Lung (tissue), 12 donors: Measurements from ENCODE around the gene LAIR1. TPM values are rescaled to one million over a fixed set of nuclear protein-coding genes. Genes with fewer than 3 reads are reported as not detected.
"Not testable (repeated sequence)": the region's sequence is repeated elsewhere in the genome, so short reads cannot be mapped to it uniquely, and the experiment has no call there.

Experiments
- ATAC-seq: fragments of 200-7000 bp; cut with Tn5 transposase; one replicate; pipeline ENCODE4 v1.9.1; 2020; ENCODE audit warnings: moderate number of reproducible peaks; ENCODE audit not compliant: insufficient read depth, low FRiP score
- DNase-seq, 3 donors: peaks; one replicate each; pipeline ENCODE4 v3.0.0-alpha.2; 2013 to 2017
- H3K27ac ChIP-seq, 2 donors: one replicate each; pipeline ENCODE4 v1.5.1; 2013; ENCODE audit warnings: mild to moderate bottlenecking in 2 of 2, moderate library complexity in 2 of 2, control low read depth in 1 of 2, inconsistent platforms in 1 of 2, low read depth in 1 of 2, low read length in 1 of 2
- H3K27me3 ChIP-seq, 3 donors: one replicate each; pipeline ENCODE4 v1.5.1; 2013; ENCODE audit warnings: low read length in 2 of 3; ENCODE audit not compliant: control insufficient read depth in 3 of 3, insufficient read depth in 3 of 3
- H3K36me3 ChIP-seq, 4 donors: one replicate each; pipeline ENCODE4 v1.5.1; 2013; ENCODE audit warnings: low read length in 4 of 4, mild to moderate bottlenecking in 1 of 4, moderate library complexity in 1 of 4; ENCODE audit not compliant: control insufficient read depth in 4 of 4, insufficient read depth in 4 of 4
- H3K4me1 ChIP-seq, 5 donors: one replicate each; pipeline ENCODE4 v1.5.1; 2013; ENCODE audit warnings: low read length in 5 of 5, mild to moderate bottlenecking in 2 of 5, moderate library complexity in 1 of 5; ENCODE audit not compliant: control insufficient read depth in 5 of 5, insufficient read depth in 5 of 5
- H3K4me3 ChIP-seq: one replicate; pipeline ENCODE4 v1.5.1; 2013; ENCODE audit warnings: mild to moderate bottlenecking, control low read depth, moderate library complexity
- H3K9ac ChIP-seq, 2 donors: one replicate each; pipeline ENCODE4 v1.5.1; 2013; ENCODE audit warnings: low read length in 2 of 2, control low read depth in 1 of 2; ENCODE audit not compliant: insufficient read depth in 1 of 2
- H3K9me3 ChIP-seq, 4 donors: one replicate each; pipeline ENCODE4 v1.5.1; 2013; ENCODE audit warnings: low read length in 3 of 4, mild to moderate bottlenecking in 1 of 4, moderate library complexity in 1 of 4; ENCODE audit not compliant: control insufficient read depth in 4 of 4, insufficient read depth in 3 of 4
- CTCF ChIP-seq: IDR thresholded peaks from 2 replicates; pipeline ENCODE4 v1.5.1; 2012; ENCODE audit warnings: mild to moderate bottlenecking; ENCODE audit errors: control extremely low read depth, extremely low read depth
- WGBS, 2 donors: extraction: QIAGEN DNeasy Blood & Tissue Kit; methylation state at CpG; one replicate each; pipeline ENCODE4 v1.1.7; 2013; 5-methylcytosine and 5-hydroxymethylcytosine counted together
- polyA plus RNA-seq, 2 donors: library from polyadenylated mRNA; stranded (reverse); fragments of 200-250 nt; gene quantifications; one replicate each; pipeline ENCODE4 v1.2.1, GENCODE V29; 2013
- total RNA-seq, 2 donors: library from RNA; depleted of rRNA in 1 of 2; stranded (reverse); fragments of >200 nt in 1 of 2; gene quantifications; one replicate each; pipeline ENCODE4 v1.2.1, GENCODE V29; 2014 to 2021
- donor health status: control.
- donor health status: control.
- donor health status: Bipolar disorder and iron deficiency.
- donor health status: healthy.
- donor health status: DM: yes; HTN: yes; CAD: no.

The LAIR1 gene
- total and polyA plus RNA-seq, 4 donors: 27.4 to 253 (median 77.1) TPM

- H3K27ac ChIP-seq: peak overlapping the region in 1 of 2 donors; percentile 64
- WGBS, 2 donors: 24 to 40% methylated on average over 8 of the region's 8 CpGs
- H3K9me3 ChIP-seq: no peaks in the 10 kb centered on the region
- no peak for TF ChIP-seq CTCF
- H3K36me3 ChIP-seq: no peaks in the 10 kb centered on the region
- H3K27me3 ChIP-seq: no peaks in the 10 kb centered on the region
- H3K4me1 ChIP-seq: peaks cover 0 to 8% (median 0%) of the 10 kb centered on the region in 5 donors
- ATAC-seq: no peak
- H3K4me3 ChIP-seq: no peak overlapping the region
- no peak for DNase-seq
- H3K9ac ChIP-seq: no peak overlapping the region
Observed at GRCh38 chr19:54369082-54369687, 4.5 kb upstream of the LAIR1 start.

- no peak for TF ChIP-seq CTCF
- H3K27me3 ChIP-seq: no peaks in the 10 kb centered on the region
- H3K4me1 ChIP-seq: peaks cover 0 to 8% (median 0%) of the 10 kb centered on the region in 5 donors
- ATAC-seq (no peak), DNase-seq (no peak)
- H3K36me3 ChIP-seq: no peaks in the 10 kb centered on the region
- H3K9ac ChIP-seq: no peak overlapping the region
- no peak overlapping the region for H3K4me3 ChIP-seq
- WGBS, 2 donors: 52 to 60% methylated on average over 6 of the region's 6 CpGs
- no peaks in the 10 kb centered on the region for H3K9me3 ChIP-seq
- H3K27ac ChIP-seq: no peak overlapping the region
Observed at GRCh38 chr19:54366811-54367210, 2.1 kb upstream of the LAIR1 start.

- 47 to 79% methylated on average over 12 to 13 of the region's 13 CpGs for WGBS, 2 donors
- H3K9me3 ChIP-seq, ATAC-seq, H3K9ac ChIP-seq, DNase-seq, H3K4me1 ChIP-seq, H3K4me3 ChIP-seq, H3K36me3 ChIP-seq, H3K27ac ChIP-seq, H3K27me3 ChIP-seq: not testable (repeated sequence)
Observed at GRCh38 chr19:54365798-54366197, 1.1 kb upstream of the LAIR1 start.

GRCh38 chr19:54361680-54362422 lies 2.9 kb downstream of the LAIR1 start:
- not testable (repeated sequence) for DNase-seq, H3K27me3 ChIP-seq, H3K4me3 ChIP-seq, H3K9ac ChIP-seq, H3K4me1 ChIP-seq, H3K36me3 ChIP-seq, ATAC-seq, H3K9me3 ChIP-seq
- WGBS, 2 donors: 13 to 17% methylated on average over 5 of the region's 10 CpGs
- H3K27ac ChIP-seq: peak overlapping the region in 1 of 2 donors; percentile 64

- H3K27me3 ChIP-seq, H3K9me3 ChIP-seq, H3K4me1 ChIP-seq, H3K4me3 ChIP-seq, DNase-seq, H3K36me3 ChIP-seq, H3K27ac ChIP-seq, H3K9ac ChIP-seq: not testable (repeated sequence)
- ATAC-seq: peak; percentile 58
- WGBS, 2 donors: 16 to 26% methylated on average over 12 to 15 of the region's 21 CpGs
Observed at GRCh38 chr19:54359149-54359820, 5.4 kb downstream of the LAIR1 start.
